HepG2 (cell line): ENCODE data around the gene HS3ST5. TPM values are rescaled to one million over a fixed set of nuclear protein-coding genes. Genes with fewer than 3 reads are reported as not detected.

Experiments
- ATRX ChIP-seq: sonication (generic); formaldehyde crosslinking; IDR thresholded peaks from 2 replicates; pipeline ENCODE4 v1.4.0; 2020; ENCODE audit warnings: missing genetic modification reagents, borderline replicate concordance
- CBX1 ChIP-seq: IDR thresholded peaks from one replicate; pipeline ENCODE4 v1.6.1; 2016; ENCODE audit warnings: antibody characterized with exemption, low read depth
- CEBPB ChIP-seq: IDR thresholded peaks from 2 replicates; pipeline ENCODE4 v1.6.1; 2011; ENCODE audit warnings: low read depth, low read length, improper control_type of control experiment, borderline replicate concordance
- ELF1 ChIP-seq: sonication (generic); formaldehyde crosslinking; IDR thresholded peaks from 2 replicates; pipeline ENCODE4 v1.4.0; 2020; ENCODE audit warnings: missing genetic modification reagents
- ELF3 ChIP-seq: IDR thresholded peaks from 2 replicates; pipeline ENCODE4 v1.6.1; 2016; ENCODE audit warnings: missing genetic modification reagents, missing compliant biosample characterization
- GPN1 ChIP-seq: sonication (generic); formaldehyde crosslinking; IDR thresholded peaks from 2 replicates; pipeline ENCODE4 v1.5.1; 2020; ENCODE audit warnings: missing genetic modification reagents, borderline replicate concordance
- HHEX ChIP-seq: IDR thresholded peaks from 2 replicates; pipeline ENCODE4 v1.6.1; 2016; ENCODE audit warnings: control low read depth
- HIVEP1 ChIP-seq: sonication (generic); formaldehyde crosslinking; IDR thresholded peaks from 2 replicates; pipeline ENCODE4 v1.4.0; 2020; ENCODE audit warnings: mild to moderate bottlenecking, missing genetic modification reagents
- KAT2B ChIP-seq: fragments of 150-350 bp; IDR thresholded peaks from 2 replicates; pipeline ENCODE4 v1.6.1; 2014; ENCODE audit warnings: low read depth, low read length, borderline replicate concordance
- POLR2AphosphoS2 ChIP-seq: IDR thresholded peaks from 2 replicates; pipeline ENCODE4 v1.6.1; 2011; ENCODE audit warnings: low read depth, low read length, improper control_type of control experiment
- SP140L ChIP-seq: sonication (generic); formaldehyde crosslinking; IDR thresholded peaks from 2 replicates; pipeline ENCODE4 v1.4.0; 2020; ENCODE audit warnings: missing genetic modification reagents, borderline replicate concordance
- TBX2 ChIP-seq: sonication (generic); formaldehyde crosslinking; IDR thresholded peaks from 2 replicates; pipeline ENCODE4 v1.5.0; 2020; ENCODE audit warnings: missing genetic modification reagents, mild to moderate bottlenecking, borderline replicate concordance
- TEAD2 ChIP-seq: sonication (generic); formaldehyde crosslinking; IDR thresholded peaks from 2 replicates; pipeline ENCODE4 v1.9.0; 2021; ENCODE audit warnings: missing genetic modification reagents
- ZBTB1 ChIP-seq: sonication (generic); formaldehyde crosslinking; IDR thresholded peaks from 2 replicates; pipeline ENCODE4 v1.4.0; 2020; ENCODE audit warnings: missing genetic modification reagents, borderline replicate concordance
- ZBTB25 ChIP-seq: IDR thresholded peaks from 2 replicates; pipeline ENCODE4 v1.6.1; 2018; ENCODE audit warnings: missing genetic modification reagents
- ZBTB46 ChIP-seq: sonication (generic); formaldehyde crosslinking; IDR thresholded peaks from 2 replicates; pipeline ENCODE4 v1.4.0; 2020; ENCODE audit warnings: mild to moderate bottlenecking, missing genetic modification reagents, borderline replicate concordance
- ZFP82 ChIP-seq: sonication (generic); formaldehyde crosslinking; IDR thresholded peaks from 2 replicates; pipeline ENCODE4 v1.5.1; 2020; ENCODE audit warnings: mild to moderate bottlenecking, missing genetic modification reagents, borderline replicate concordance
- ZFYVE20 ChIP-seq: sonication (generic); formaldehyde crosslinking; IDR thresholded peaks from 2 replicates; pipeline ENCODE4 v1.8.0; 2023; ENCODE audit warnings: low read depth, mild to moderate bottlenecking, moderate library complexity, missing genetic modification reagents, borderline replicate concordance
- ZMAT3 ChIP-seq: sonication (generic); formaldehyde crosslinking; conservative IDR thresholded peaks from 2 replicates; pipeline ENCODE4 v1.7.0; 2021; ENCODE audit warnings: missing genetic modification reagents
- ZNF292 ChIP-seq: sonication (generic); formaldehyde crosslinking; IDR thresholded peaks from 2 replicates; pipeline ENCODE4 v1.8.1; 2022; ENCODE audit warnings: mild to moderate bottlenecking, low read depth, missing genetic modification reagents, borderline replicate concordance
- ZNF326 ChIP-seq: sonication (generic); formaldehyde crosslinking; IDR thresholded peaks from 2 replicates; pipeline ENCODE4 v1.4.0; 2020; ENCODE audit warnings: missing genetic modification reagents, borderline replicate concordance
- ZNF329 ChIP-seq: sonication (generic); formaldehyde crosslinking; IDR thresholded peaks from 2 replicates; pipeline ENCODE4 v1.9.0; 2021; ENCODE audit warnings: low read depth, mild to moderate bottlenecking, missing genetic modification reagents
- ZNF513 ChIP-seq: sonication (generic); formaldehyde crosslinking; conservative IDR thresholded peaks from 2 replicates; pipeline ENCODE4 v1.5.0; 2020; ENCODE audit warnings: missing genetic modification reagents
- ZNF552 ChIP-seq: sonication (generic); formaldehyde crosslinking; IDR thresholded peaks from 2 replicates; pipeline ENCODE4 v1.9.0; 2022; ENCODE audit warnings: missing genetic modification reagents, mild to moderate bottlenecking, borderline replicate concordance
- ZNF780A ChIP-seq: sonication (generic); formaldehyde crosslinking; IDR thresholded peaks from 2 replicates; pipeline ENCODE4 v1.8.0; 2022; ENCODE audit warnings: mild to moderate bottlenecking, missing genetic modification reagents, moderate library complexity
- polyA plus RNA-seq, 8 experiments: library from polyadenylated mRNA; depleted of rRNA in 3 of 8; stranded (reverse) in 7 of 8; unstranded in 1 of 8; fragments of >200 nt; fragmentation: Illumina TruSeq in 4 of 8; extraction: Trizol in 4 of 8; gene quantifications; 2 replicates each; pipeline versions ENCODE4 v1.2.1 to v1.2.3, GENCODE V29; 2011 to 2016; ENCODE audit warnings: low read depth in 4 of 8, missing spikeins in 1 of 8, mixed read lengths in 1 of 8; ENCODE audit not compliant: insufficient read depth in 1 of 8
- total RNA-seq, 5 experiments: library from RNA; depleted of rRNA; stranded (reverse); fragments of >200 nt; fragmentation: Illumina TruSeq; extraction: Trizol; gene quantifications; 2 replicates each; pipeline ENCODE4 v1.2.3, GENCODE V29; 2016; ENCODE audit warnings: low read depth in 1 of 5

The HS3ST5 gene
- total and polyA plus RNA-seq, 2 of the 13 experiments (the other 11 are each of a cell fraction or from before 2014, with no cell fraction given): 1.1 to 1.6 TPM

- TF ChIP-seq KAT2B (no peak), TBX2 (CRISPR knock-in tag) (peak; percentile 84), ZFP82 (CRISPR knock-in tag) (no peak), CEBPB (peak; percentile 88), ELF3 (CRISPR knock-in tag) (peak; percentile 70), ZBTB25 (0 out of 2 replicates have a peak, but pooled peaks have one; percentile 23), ZNF326 (CRISPR knock-in tag) (no peak), TEAD2 (CRISPR knock-in tag) (no peak), ZNF292 (CRISPR knock-in tag) (no peak; the same call in 1 of the 2 replicates), ZNF513 (CRISPR knock-in tag) (no peak), ZMAT3 (CRISPR knock-in tag) (peak; percentile 59; the same call in 1 of the 2 replicates), ELF1 (CRISPR knock-in tag) (no peak; the same call in 1 of the 2 replicates), GPN1 (CRISPR knock-in tag) (no peak), ZBTB1 (CRISPR knock-in tag) (no peak), ZNF329 (CRISPR knock-in tag) (no peak), POLR2AphosphoS2 (no peak), ZNF552 (CRISPR knock-in tag) (0 out of 2 replicates have a peak, but pooled peaks have one; percentile 18), HHEX (CRISPR knock-in tag) (no peak; the same call in 1 of the 2 replicates), SP140L (CRISPR knock-in tag) (no peak), HIVEP1 (CRISPR knock-in tag) (no peak), ZBTB46 (CRISPR knock-in tag) (no peak), CBX1 (no peak), ZFYVE20 (CRISPR knock-in tag) (no peak), ATRX (CRISPR knock-in tag) (no peak), ZNF780A (CRISPR knock-in tag) (no peak)
These were observed 197.7 kb downstream of the HS3ST5 start (continued) for GRCh38 chr6:114144887-114145851.
